ENCODE measurements around the gene CFAP77. TPM values are rescaled to one million over a fixed set of nuclear protein-coding genes. Genes with fewer than 3 reads are reported as not detected.
A peak's percentile ranks its signal among the peaks of the same experiment; 100 is the strongest.

CFAP77 gene
- total and polyA plus RNA-seq, 9 of the 15 experiments (the other 6 are each of a cell fraction or from before 2014, with no cell fraction given): not detected

DNA sequence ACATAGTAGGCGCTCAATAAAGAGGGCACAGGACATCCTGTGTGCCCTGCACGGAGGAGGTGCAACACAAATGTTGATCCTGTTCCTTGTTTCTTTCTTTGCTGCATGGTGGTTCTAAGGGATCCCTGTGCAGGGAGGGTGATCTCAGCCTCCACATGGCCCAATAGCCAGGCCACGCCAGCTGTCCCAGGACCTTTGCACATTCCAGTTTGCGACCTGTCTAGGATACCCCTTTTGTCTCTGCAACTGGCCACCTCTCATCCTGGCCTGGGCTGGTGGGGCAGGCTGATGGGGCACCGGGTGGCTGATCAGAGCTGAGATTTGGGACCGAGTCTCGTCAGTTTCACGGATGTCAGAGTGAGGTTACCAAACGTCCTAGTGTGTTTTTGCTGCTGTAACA lies 79.5 kb downstream of the CFAP77 start:
- in situ Hi-C loops (cut with MboI) (no loop called here), intact Hi-C loops (cut with micrococcal nuclease) (no loop called here)
- no peaks in the 10 kb centered on the region for H3K9me1 ChIP-seq (ENCODE audit: control insufficient read depth, insufficient read depth, low read length)
- no peaks in the 10 kb centered on the region for H3K79me2 ChIP-seq (ENCODE audit: control insufficient read depth, insufficient read depth, low read length)
- H3K9ac ChIP-seq (ENCODE audit: insufficient read depth in 1 of 2, low read depth in 2 of 2, low read length in 2 of 2): no peak overlapping the region; a peak in 1 of 4 replicates
- H3K27ac ChIP-seq (ENCODE audit: extremely low read depth, low read depth, low read length): no peak overlapping the region
- POLR2A ChIA-PET: interaction anchor here (0.6 kb wide), 1 partner anchor 404 kb away, joined by 3 read pairs; no protein-coding TSS in a partner anchor
- FAIRE-seq (no peak), ATAC-seq (no peak), DNase-seq (ENCODE audit: extremely low read depth in 1 of 4, low spot score in 3 of 4) (no peak)
- H3K4me3 ChIP-seq: no peak overlapping the region
- peaks cover 3% of the 10 kb centered on the region; the same call in 1 of the 2 replicates for H4K20me1 ChIP-seq (replicated peaks; ENCODE audit: control insufficient read depth, insufficient read depth, low read length)
- H3K9me3 ChIP-seq (replicated peaks; ENCODE audit: control insufficient read depth, insufficient read depth, low read depth, low read length): no peaks in the 10 kb centered on the region
- 1% methylated on average over 9 of the region's 9 CpGs for WGBS (ENCODE audit: insufficient coverage, low coverage, missing lambda C conversion rate)
- H3K27me3 ChIP-seq (ENCODE audit: control insufficient read depth in 2 of 2, insufficient read depth in 2 of 2, low read length in 2 of 2): peaks cover 62 to 82% of the 10 kb centered on the region in 2 experiments
- H3K4me1 ChIP-seq (replicated peaks in 1 of 2; ENCODE audit: control insufficient read depth in 2 of 2, insufficient read depth in 2 of 2, low read length in 2 of 2): peaks cover 0 to 5% of the 10 kb centered on the region in 2 experiments; a peak in 2 of 5 replicates
- CTCF ChIA-PET (ENCODE audit: low intra/inter-chr PET ratio): no interaction called here
- no peak overlapping the region for H3K4me2 ChIP-seq (ENCODE audit: insufficient read depth, low read length)
- H3K36me3 ChIP-seq (ENCODE audit: control insufficient read depth, insufficient read depth, low read length): no peaks in the 10 kb centered on the region
- BruUV-seq (replicated peaks): no TSS peak
- no peak overlapping the region for H2AFZ ChIP-seq (ENCODE audit: low read depth, low read length)
- TF ChIP-seq ZNF12 (CRISPR knock-in tag; IDR thresholded peaks at IDR 0.05) (no peak), ZKSCAN1 (IDR thresholded peaks at IDR 0.05; ENCODE audit: low read depth, low read length) (peak; percentile 65; the same call in 1 of the 2 replicates), CBFA2T3 (IDR thresholded peaks at IDR 0.05) (no peak)

DNA sequence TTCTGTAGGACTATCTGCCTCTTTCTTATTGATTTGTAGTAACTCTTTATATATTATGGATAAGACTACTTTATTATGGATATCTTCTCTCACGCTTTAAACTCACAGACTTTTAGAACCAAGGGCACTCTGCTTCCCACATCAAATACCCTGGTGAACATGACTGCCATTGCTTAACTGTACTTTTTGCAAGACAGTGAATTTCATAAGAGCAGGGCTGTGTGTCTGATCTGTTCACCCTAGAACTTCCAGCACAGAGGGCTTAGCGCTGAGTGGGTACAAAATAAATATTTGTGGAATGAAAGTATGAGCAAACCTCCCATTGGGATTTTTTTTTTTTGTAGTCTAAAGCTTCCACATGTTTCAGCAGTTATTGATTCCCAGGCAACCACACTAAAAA lies 84.8 kb downstream of the CFAP77 start:
- Histone ChIP-seq H4K20me1 (replicated peaks; ENCODE audit: control insufficient read depth, insufficient read depth, low read length) (peaks cover 3% of the 10 kb centered on the region; the same call in 1 of the 2 replicates), H3K9me1 (ENCODE audit: control insufficient read depth, insufficient read depth, low read length) (no peaks in the 10 kb centered on the region), H3K79me2 (ENCODE audit: control insufficient read depth, insufficient read depth, low read length) (no peaks in the 10 kb centered on the region), H3K27ac (ENCODE audit: extremely low read depth, low read depth, low read length) (no peak overlapping the region), H3K9ac (ENCODE audit: insufficient read depth in 1 of 2, low read depth in 2 of 2, low read length in 2 of 2) (no peak overlapping the region), H3K27me3 (ENCODE audit: control insufficient read depth in 2 of 2, insufficient read depth in 2 of 2, low read length in 2 of 2) (peaks cover 44 to 75% of the 10 kb centered on the region in 2 experiments), H3K9me3 (replicated peaks; ENCODE audit: control insufficient read depth, insufficient read depth, low read depth, low read length) (no peaks in the 10 kb centered on the region), H3K4me1 (replicated peaks in 1 of 2; ENCODE audit: control insufficient read depth in 2 of 2, insufficient read depth in 2 of 2, low read length in 2 of 2) (no peaks in the 10 kb centered on the region), H2AFZ (ENCODE audit: low read depth, low read length) (no peak overlapping the region), H3K4me3 (no peak overlapping the region), H3K36me3 (ENCODE audit: control insufficient read depth, insufficient read depth, low read length) (no peaks in the 10 kb centered on the region), H3K4me2 (ENCODE audit: insufficient read depth, low read length) (no peak overlapping the region)
- ATAC-seq (no peak), FAIRE-seq (no peak), DNase-seq (ENCODE audit: extremely low read depth in 1 of 4, low spot score in 3 of 4) (no peak)
- ChIA-PET POLR2A (no interaction called here), CTCF (ENCODE audit: low intra/inter-chr PET ratio) (no interaction called here)
- intact Hi-C loops (cut with micrococcal nuclease): no loop called here
- no TSS peak for BruUV-seq (replicated peaks)
- WGBS (ENCODE audit: insufficient coverage, low coverage, missing lambda C conversion rate): 0% methylated on average over 2 of the region's 2 CpGs
- in situ Hi-C loops (cut with MboI): no loop called here
- TF ChIP-seq HEY1 (CRISPR knock-in tag; IDR thresholded peaks at IDR 0.05; ENCODE audit: borderline replicate concordance) (no peak), STAG1 (CRISPR knock-in tag; IDR thresholded peaks at IDR 0.05; ENCODE audit: borderline replicate concordance) (no peak), SP1 (CRISPR knock-in tag; IDR thresholded peaks at IDR 0.05) (no peak), ARID1B (IDR thresholded peaks at IDR 0.05) (no peak), SUPT5H (IDR thresholded peaks at IDR 0.05) (no peak)
- TF ChIP-seq, protein P1, sequence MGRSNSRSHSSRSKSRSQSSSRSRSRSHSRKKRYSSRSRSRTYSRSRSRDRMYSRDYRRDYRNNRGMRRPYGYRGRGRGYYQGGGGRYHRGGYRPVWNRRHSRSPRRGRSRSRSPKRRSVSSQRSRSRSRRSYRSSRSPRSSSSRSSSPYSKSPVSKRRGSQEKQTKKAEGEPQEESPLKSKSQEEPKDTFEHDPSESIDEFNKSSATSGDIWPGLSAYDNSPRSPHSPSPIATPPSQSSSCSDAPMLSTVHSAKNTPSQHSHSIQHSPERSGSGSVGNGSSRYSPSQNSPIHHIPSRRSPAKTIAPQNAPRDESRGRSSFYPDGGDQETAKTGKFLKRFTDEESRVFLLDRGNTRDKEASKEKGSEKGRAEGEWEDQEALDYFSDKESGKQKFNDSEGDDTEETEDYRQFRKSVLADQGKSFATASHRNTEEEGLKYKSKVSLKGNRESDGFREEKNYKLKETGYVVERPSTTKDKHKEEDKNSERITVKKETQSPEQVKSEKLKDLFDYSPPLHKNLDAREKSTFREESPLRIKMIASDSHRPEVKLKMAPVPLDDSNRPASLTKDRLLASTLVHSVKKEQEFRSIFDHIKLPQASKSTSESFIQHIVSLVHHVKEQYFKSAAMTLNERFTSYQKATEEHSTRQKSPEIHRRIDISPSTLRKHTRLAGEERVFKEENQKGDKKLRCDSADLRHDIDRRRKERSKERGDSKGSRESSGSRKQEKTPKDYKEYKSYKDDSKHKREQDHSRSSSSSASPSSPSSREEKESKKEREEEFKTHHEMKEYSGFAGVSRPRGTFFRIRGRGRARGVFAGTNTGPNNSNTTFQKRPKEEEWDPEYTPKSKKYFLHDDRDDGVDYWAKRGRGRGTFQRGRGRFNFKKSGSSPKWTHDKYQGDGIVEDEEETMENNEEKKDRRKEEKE (IDR thresholded peaks at IDR 0.05; ENCODE audit: borderline replicate concordance in 1 of 2, control insufficient read depth in 1 of 2, low read depth in 2 of 2, low read length in 1 of 2): no peak
- TF ChIP-seq, protein P2, sequence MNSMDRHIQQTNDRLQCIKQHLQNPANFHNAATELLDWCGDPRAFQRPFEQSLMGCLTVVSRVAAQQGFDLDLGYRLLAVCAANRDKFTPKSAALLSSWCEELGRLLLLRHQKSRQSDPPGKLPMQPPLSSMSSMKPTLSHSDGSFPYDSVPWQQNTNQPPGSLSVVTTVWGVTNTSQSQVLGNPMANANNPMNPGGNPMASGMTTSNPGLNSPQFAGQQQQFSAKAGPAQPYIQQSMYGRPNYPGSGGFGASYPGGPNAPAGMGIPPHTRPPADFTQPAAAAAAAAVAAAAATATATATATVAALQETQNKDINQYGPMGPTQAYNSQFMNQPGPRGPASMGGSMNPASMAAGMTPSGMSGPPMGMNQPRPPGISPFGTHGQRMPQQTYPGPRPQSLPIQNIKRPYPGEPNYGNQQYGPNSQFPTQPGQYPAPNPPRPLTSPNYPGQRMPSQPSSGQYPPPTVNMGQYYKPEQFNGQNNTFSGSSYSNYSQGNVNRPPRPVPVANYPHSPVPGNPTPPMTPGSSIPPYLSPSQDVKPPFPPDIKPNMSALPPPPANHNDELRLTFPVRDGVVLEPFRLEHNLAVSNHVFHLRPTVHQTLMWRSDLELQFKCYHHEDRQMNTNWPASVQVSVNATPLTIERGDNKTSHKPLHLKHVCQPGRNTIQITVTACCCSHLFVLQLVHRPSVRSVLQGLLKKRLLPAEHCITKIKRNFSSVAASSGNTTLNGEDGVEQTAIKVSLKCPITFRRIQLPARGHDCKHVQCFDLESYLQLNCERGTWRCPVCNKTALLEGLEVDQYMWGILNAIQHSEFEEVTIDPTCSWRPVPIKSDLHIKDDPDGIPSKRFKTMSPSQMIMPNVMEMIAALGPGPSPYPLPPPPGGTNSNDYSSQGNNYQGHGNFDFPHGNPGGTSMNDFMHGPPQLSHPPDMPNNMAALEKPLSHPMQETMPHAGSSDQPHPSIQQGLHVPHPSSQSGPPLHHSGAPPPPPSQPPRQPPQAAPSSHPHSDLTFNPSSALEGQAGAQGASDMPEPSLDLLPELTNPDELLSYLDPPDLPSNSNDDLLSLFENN (IDR thresholded peaks at IDR 0.05; ENCODE audit: low read depth in 2 of 2, low read length in 2 of 2): no peak

Data from K562 (cell line).